GM12892 (cell line): Measurements from ENCODE around the gene ATRNL1.

Source experiments
- DNase-seq: peaks from one replicate; pipeline ENCODE4 v3.0.0; 2011; ENCODE audit not compliant: insufficient read length
- FAIRE-seq: peaks from 2 replicates; lab custom pipeline; 2011; peaks lifted over from hg19 to GRCh38; lab: Jason Lieb, UNC
- POLR2A ChIP-seq: IDR thresholded peaks from 2 replicates; pipeline ENCODE4 v1.6.1; 2011; ENCODE audit warnings: low read depth, low read length, control low read depth
- POLR2AphosphoS5 ChIP-seq: IDR thresholded peaks from 2 replicates; pipeline ENCODE4 v1.6.1; 2011; ENCODE audit warnings: low read depth, low read length, control low read depth
- TAF1 ChIP-seq: IDR thresholded peaks from 2 replicates; pipeline ENCODE4 v1.6.1; 2011; ENCODE audit warnings: low read depth, mild to moderate bottlenecking, control low read depth, low read length, borderline replicate concordance

The ATRNL1 gene

GRCh38 chr10:115956225-115957011 is 863.3 kb downstream of the ATRNL1 start:
- no peak for DNase-seq
- no peak for FAIRE-seq

GRCh38 chr10:115957012-115957399 is 863.8 kb downstream of the ATRNL1 start:
- DNase-seq (no peak), FAIRE-seq (no peak)
- no peak for TF ChIP-seq POLR2A
- TF ChIP-seq TAF1, result no peak
- TF ChIP-seq POLR2AphosphoS5, result no peak

More at GRCh38 chr10:115956225-115957011, 863.3 kb downstream of the ATRNL1 start:
- no peak for TF ChIP-seq POLR2AphosphoS5
- no peak for TF ChIP-seq POLR2A
- TF ChIP-seq TAF1, result no peak

GRCh38 chr10:115957786-115958442 is 864.7 kb downstream of the ATRNL1 start:
- DNase-seq (no peak), FAIRE-seq (no peak)
- TF ChIP-seq TAF1 (no peak), POLR2A (no peak), POLR2AphosphoS5 (no peak)

GRCh38 chr10:115963848-115964247 is 870.7 kb downstream of the ATRNL1 start:
- FAIRE-seq (no peak), DNase-seq (no peak)
- TF ChIP-seq TAF1, result no peak
- no peak for TF ChIP-seq POLR2A
- no peak for TF ChIP-seq POLR2AphosphoS5

- no peak for DNase-seq
- TF ChIP-seq POLR2AphosphoS5, result no peak
- no peak for TF ChIP-seq POLR2A
- no peak for TF ChIP-seq TAF1
- FAIRE-seq, result no peak
Measured at GRCh38 chr10:115964827-115965226, 871.7 kb downstream of the ATRNL1 start.

- FAIRE-seq (no peak), DNase-seq (no peak)
- TF ChIP-seq TAF1 (no peak), POLR2A (no peak), POLR2AphosphoS5 (no peak)
Measured at GRCh38 chr10:115965376-115965775, 872.2 kb downstream of the ATRNL1 start.

- FAIRE-seq (no peak), DNase-seq (no peak)
- TF ChIP-seq POLR2A, result no peak
Measured at GRCh38 chr10:115968236-115968635, 875.1 kb downstream of the ATRNL1 start.

GRCh38 chr10:115969591-115969990 is 876.4 kb downstream of the ATRNL1 start:
- DNase-seq, result no peak
- TF ChIP-seq TAF1 (no peak), POLR2A (no peak), POLR2AphosphoS5 (no peak)
- no peak for FAIRE-seq

- TF ChIP-seq POLR2A (no peak), TAF1 (no peak), POLR2AphosphoS5 (no peak)
- no peak for DNase-seq
- FAIRE-seq, result no peak
Measured at GRCh38 chr10:115971921-115972320, 878.8 kb downstream of the ATRNL1 start.

GRCh38 chr10:115972426-115972825 is 879.3 kb downstream of the ATRNL1 start:
- FAIRE-seq, result no peak
- DNase-seq, result no peak
- TF ChIP-seq TAF1, result no peak
- TF ChIP-seq POLR2AphosphoS5, result no peak
- no peak for TF ChIP-seq POLR2A

GRCh38 chr10:115974351-115974750 is 881.2 kb downstream of the ATRNL1 start:
- FAIRE-seq, result no peak
- TF ChIP-seq TAF1 (no peak), POLR2AphosphoS5 (no peak), POLR2A (no peak)
- no peak for DNase-seq
